GM21515 (cell line): ENCODE results near the gene TFCP2L1.
"Not testable (repeated sequence)": the region's sequence is repeated elsewhere in the genome, so short reads cannot be mapped to it uniquely, and the experiment has no call there.

Source experiments
- ATAC-seq: cut with Tn5 transposase; IDR thresholded peaks from one replicate; pipeline ENCODE4 v1.9.1; 2021; ENCODE audit not compliant: unreplicated experiment

TFCP2L1 gene

DNA sequence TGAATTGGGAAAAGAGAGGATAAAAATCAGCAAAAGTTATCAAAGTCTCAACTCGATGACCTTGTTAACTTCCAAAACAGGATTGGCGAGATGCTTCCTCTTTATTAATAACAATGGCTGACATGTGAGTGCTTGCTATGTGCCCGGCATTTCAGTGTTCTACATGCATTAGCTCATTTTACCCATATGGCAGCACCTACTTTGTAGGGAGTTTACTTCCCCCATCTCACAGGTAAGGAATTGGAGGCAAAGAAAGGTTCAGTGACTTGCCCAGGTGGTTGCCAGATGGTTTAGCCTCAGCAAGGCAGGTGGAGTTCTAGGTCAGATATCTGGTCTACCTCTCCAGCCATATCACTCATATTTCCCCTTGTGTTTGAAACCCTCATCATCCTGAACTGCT lies 12.4 kb downstream of the TFCP2L1 start:
- ATAC-seq = no peak

DNA sequence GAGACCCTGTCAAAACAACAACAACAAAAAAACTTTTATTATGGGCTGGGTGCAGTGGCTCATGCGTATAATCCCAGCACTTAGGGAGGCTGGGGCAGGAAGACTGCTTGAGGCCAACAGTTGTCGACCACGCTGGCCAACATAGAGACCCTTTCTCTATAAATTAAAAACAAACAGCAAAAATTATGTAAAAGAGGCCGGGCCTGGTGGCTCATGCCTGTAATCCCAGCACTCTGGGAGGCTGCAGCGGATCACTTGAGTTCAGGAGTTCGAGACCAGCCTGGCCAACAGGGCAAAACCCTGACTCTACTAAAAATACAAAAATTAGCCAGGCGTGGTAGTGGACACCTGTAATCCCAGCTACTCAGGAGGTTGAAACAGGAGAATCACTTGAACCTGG lies 15.6 kb downstream of the TFCP2L1 start:
- not testable (repeated sequence) for ATAC-seq

DNA sequence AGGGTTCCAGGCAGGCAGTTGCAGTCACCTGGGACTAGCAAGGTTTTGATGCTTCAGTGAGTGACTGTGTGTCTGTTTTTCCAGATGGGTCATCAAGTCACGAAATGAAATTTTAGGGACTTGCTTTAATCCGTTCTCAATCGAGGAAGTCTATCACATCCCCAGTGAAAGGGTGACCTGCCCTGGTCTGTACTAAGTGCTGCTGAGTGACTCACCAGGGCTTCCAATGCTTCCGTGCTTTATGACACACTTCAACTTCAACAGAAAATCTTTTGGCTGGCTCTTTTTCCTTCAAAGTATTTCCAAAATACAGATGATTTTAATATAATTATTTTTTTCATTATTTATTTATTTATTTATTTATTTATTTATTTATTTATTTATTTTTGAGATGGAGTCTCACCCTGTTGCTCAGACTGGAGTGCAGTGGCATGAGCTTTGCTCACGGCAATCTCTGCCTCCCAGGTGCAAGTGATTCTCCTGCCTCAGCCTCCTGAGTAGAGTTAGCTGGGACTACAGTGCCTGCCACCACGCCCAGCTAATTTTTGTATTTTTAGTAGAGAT lies 18.4 kb downstream of the TFCP2L1 start:
- no peak for ATAC-seq

DNA sequence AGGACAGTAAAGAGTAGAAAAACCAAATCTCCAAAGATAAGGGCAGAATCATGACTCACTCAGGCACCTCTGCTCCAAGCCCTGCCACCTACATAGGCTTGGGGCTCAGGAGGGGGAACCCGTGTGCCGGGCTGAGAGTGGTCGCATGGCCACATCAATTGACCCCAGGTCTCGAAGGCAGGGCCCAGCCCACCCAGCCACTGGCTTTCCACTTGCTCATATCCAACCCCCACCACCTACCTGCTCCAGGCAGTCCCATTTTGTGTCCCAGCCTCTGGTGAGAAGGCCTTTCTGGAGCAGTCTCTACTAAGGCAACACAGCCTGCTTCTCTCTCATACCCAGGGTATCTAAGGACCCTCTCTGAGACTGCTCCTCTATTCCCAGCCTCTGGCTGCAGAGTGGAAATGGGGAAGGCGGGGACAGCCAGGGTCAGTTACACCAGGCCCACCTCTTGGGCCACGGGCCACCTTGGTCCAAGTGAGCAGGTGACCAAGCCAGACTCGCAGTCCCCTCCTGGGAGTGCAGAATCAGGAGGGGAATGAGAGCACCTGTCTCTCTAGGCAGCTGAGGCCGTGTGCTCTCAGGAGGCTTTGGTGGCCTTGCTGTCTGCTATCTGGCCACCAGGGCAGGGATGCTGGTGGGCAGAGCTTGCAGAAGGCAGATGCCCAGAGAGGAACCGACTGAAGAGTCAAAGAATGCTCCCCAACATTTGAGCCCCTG lies 20.8 kb downstream of the TFCP2L1 start:
- ATAC-seq = no peak

DNA sequence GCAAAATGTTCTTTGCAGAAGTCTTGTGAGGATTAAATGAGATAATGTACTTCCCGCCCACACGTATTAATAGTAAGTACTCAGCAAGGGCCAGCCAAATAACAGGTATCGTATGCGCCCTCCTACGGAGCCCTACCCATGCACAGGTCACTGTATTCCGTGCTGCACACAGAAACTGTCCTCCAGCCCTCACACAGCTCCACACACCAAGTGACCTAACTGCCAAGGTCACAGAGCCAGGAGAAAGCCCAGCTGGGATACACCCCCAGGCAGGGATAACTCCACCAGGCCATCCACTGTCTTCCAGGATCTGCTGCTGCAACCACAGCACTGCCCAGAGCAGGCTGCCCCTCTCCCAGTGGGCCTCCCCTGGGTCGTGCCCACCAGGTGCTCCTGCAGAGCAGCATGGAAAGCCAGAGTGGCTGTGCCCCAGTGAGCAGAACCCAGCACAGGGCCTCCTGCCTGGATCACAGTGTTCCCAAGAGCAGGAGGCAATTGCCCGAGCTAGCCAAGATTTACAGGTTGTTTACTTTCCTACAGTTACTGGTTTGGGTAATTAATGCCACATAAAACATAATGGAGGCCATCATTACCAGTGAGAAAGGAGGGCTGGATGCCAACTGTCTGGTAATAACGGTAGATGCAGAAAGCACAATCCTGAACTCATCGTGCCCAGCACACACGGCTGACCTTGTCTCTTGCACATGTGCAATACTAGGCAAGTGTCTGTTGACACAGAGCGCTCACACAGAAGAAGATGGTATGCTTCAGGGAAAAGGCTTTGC lies 24.4 kb downstream of the TFCP2L1 start:
- no peak for ATAC-seq

DNA sequence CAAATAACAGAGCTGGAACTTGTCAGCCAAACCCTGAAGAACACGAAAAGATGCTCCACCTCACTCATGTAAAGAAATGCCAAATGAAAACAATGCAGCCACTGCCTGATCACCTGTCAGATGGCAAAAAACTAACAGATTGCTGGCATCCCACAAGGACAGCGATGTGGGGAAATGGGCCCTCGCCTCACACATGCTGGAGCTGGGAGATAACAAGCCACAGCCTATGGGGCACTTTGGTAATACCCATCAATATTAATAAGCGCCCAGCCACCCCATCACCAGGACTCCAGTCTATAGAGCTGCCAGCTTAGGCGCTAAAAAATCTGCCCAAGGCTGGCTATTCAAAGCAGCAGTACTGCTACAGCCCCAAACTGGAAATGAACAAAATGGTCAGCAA lies 27.0 kb downstream of the TFCP2L1 start:
- no peak for ATAC-seq

DNA sequence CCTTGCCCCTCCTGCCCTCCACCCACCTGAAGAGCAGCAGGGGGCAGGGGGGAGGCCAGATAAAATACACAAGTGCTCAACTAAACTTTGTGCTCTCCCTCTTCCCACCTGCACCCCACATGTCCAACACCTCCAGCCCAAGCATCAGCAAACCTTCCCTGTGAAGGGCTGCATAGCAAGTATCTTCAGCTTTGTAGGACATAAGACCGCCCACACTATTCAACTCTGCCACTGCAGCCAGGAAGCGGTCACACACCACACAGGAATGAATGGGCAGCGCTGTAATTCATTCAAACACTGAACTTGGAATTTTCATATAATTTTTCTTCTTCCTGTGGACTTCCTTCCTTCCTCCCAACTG lies 27.5 kb downstream of the TFCP2L1 start:
- ATAC-seq = no peak

DNA sequence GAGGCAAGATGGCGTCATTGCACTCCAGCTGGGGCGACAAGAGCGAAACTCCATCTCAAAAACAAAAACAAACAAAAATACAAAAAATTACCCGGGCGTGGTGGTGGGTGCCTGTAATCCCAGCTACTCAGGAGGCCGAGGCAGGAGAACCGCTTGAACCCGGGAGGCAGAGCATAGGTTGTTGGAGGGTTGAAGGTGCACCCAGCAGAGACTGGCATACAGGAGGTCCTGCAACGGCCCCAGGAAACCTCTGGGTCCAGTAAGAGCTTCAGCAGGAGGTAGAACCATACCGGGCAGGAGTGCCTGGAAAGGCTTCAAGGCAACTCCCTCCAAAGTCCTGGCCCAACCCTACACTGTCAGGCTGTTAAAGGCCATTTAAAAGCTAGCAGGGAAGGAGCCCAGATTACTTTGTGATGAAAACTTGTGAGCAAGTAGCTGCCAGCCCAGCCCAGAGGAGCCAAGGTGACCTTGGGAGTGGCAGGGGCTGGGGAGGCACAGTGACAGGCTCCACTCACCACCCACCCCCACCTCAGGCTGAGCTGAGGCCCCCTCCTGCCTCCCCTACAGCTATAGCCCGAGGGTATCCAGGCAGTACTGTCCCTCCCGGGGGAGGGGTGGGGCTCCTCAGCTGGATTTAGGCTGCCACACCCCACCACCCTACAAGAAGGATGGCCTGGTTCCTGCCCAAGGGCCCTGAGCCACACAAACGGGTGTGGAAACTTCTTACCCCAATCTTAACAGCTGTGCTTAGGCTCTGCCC lies 28.1 kb downstream of the TFCP2L1 start:
- ATAC-seq = no peak

DNA sequence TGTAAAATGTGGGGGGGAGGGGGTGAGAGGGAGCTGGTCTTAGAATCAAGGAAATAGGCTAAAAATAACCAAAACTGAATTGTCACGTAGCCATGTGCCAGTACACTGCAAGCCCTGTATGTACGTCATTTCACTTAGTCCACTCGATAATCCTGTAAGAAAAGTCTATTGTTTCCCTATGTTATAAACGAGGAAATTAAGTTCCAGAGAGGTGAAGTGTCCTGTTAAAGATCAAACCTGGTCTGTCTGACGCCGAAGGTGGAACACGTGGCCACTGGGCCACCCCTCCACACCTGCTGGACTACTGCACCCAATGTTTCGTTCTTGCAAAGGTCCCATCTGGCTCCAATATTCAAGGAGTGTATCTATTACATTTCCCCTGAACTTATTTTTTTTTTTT lies 29.6 kb downstream of the TFCP2L1 start:
- ATAC-seq = no peak

DNA sequence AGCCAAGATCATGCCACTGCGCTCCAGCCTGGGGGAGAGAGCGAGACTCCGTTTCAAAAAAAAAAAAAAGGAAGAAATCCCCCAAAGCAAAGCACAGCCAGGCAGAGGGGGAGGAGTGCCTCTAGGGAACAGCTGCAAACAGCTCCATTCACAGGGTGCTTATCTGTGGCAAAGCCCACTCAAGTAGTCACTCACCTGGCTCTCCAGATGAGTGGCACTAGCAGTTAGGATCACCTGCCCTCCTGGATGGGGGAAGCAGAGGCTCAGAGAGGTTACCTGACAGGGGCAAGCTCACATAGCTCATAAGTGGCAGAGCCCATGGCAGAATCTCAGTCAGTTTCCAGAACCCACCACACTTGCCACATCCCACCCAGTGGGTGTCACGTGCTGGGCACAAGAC lies 30.3 kb downstream of the TFCP2L1 start:
- no peak for ATAC-seq

DNA sequence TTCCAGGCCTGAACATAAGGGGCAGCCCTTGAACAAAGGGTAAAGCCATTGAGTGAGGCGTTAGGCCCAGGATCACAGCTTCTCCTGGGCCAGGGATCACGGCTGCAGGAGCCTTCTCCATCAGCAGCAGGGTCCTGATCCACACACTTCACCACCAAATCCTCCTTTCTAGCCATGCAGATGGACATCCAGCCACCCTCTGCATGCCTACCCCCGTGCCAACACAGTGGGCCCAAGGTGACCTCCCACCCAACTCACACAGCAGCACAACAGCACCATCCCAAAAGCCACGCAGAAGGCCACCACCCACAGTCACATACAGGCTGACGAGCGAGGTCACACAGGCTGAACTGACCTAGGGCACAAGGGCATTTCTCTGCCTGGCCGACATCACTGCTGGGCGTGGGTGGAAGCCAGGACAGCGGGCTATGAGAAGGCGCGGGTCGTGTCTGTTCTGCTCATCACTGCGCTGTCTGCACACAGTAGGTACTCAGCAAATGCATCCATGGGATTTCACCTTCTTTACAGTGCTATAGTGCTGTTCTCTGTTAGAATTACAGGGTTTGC lies 31.2 kb downstream of the TFCP2L1 start:
- ATAC-seq = no peak

DNA sequence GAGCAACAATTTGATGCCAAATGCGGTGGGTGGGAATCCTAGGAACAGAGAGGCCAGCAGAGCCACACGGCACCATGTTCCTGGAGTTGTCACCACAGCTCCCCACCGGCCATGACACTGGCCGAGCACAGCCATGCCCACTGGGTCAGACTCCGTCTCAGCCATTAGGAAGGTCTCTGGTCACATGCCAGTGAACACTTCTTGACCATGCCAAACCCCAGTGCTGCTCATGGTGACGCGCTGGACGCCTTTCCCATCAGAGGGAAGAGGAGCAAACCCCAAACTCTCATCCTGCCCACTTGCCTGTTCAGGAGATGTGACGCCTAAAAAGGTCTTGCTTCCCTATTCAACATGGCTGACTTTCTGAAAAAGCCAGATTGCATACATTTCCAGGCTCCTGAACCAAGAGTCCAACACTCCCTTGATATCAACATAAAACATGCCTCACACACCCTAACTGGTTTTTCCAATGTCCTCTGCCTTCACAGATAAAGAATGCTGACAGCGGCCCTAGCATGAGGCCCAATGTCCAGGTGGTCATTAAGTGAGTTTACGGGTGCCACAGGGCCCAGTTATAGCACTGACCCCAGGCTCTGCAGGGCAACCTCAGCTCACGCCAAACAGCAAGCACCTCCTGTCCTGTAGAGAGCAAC lies 31.9 kb downstream of the TFCP2L1 start:
- ATAC-seq = no peak

DNA sequence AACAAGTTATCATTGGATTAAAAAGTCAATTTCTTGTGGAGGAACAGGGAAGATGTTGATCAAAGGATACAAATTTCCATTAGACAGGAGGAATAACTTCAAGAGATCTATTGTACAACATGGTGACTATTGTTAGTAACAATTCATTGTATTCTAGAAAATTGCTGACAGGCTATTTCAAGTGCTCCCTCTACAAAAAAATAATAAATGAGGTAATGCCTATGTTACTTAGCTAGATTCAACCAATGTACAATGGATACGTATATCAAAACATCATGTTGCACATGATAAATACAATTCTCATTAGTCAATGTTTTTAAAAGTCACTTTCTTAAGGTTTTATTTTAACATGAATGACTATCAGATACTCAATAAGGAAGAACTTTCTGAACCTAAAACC lies 33.5 kb downstream of the TFCP2L1 start:
- no peak for ATAC-seq

DNA sequence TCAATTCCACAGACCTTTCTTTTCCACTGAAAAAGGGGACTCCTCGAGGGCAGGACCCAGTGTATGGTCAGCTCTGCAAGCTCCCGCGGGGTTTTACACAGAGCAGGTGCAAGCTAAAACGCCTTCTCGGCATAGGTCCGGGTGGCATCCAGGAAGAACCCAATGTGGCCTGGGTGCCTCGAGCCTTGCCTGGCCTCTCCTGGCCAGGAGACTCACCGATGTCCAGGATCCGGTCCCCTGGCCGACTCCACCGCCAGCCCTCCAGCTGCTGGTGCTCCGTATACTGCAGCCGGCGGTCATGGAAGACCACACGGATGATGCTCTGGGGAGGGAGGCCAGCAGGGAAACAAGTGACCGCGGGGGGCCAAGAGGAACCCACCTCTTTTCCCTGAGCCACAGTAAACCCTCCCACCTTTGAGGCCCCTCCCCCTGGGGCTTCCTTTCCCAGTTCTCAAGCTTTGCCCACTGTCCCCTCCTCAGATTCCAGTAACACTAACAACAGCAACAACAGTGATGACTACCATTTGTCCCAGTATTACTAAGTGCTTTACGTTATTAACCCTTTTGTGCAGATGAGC lies 36.1 kb downstream of the TFCP2L1 start:
- no peak for ATAC-seq

DNA sequence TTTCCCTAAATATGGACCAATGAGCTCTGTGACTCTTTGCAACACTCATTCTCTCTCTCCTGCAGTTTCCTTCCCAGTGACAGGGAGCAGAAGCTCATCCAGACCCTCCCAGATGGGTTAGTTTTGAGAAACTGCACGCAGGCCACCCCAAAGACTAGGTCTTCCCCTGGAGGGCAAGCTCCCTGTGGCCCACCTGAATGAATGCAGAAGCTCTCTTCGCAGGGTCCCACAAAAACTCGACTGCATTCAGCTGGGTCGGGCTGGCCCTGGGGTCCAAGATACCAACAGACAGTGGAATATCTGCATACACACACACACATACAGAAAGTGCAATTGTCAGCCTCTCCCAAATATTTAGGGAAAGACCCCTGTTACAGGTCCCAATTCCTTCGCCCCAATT lies 37.0 kb downstream of the TFCP2L1 start:
- no peak for ATAC-seq

DNA sequence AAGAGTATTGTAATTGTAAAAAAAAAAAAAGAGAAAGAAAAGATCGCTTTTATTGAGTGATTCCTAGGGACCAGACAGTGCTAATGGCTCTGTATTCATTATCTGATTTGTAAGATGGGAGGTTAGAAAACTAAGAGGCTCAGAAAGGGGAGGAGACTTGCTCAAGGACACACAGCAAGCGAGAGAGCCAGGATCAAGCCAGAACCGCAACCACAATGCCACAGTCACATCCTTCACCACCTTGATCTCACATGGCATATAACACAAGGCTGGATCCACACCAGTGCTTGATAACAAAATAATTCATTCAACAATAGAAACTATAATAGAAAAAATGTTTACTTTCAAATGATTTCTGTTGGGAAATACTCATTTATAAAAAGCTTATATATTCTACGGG lies 37.5 kb downstream of the TFCP2L1 start:
- no peak for ATAC-seq

DNA sequence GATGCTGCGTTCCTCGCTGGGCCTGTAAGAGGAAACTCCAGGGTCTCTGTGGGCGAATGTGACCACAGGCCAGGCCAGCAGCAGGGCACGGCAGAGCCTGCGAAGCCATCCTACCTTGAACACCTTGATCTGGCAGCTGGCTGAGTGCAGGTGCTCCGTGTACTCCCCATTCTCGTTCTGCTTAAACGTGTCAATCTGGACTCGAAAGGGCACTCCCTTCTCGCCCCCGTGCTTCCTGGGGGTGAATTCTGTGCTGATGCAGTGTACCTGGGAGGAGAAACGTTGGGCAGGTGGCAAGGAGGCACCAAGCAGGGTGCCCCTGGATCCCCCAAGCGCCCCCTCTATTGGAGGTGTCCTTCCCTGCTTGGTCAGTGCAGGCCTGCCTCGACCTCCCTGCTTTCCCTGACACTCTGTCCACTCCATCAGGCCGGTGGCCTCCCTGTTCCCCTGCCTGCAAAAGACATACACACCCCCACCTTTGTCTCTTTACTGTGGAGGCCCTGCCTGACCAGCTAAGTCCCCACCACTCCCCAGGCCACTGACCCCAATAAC lies 38.2 kb downstream of the TFCP2L1 start:
- no peak for ATAC-seq

DNA sequence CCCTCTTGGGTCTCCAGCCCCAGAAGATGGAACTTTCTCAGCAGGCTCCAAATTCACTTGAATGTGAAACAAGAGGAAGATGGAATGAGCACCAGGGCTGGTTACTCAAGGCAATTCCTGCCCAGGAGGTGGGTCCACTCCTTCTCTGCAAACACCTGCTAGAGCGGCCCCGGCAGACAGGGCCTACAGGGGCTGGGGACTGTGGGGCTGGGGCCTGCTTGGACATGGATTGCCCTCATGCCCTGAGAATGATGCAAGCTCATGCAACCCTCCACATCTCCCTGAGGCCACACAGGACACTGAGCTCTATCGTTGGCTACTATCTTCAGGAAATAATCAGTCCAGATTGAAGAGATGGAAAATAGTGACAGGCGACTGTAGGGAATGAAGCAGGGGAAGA lies 39.1 kb downstream of the TFCP2L1 start:
- ATAC-seq = no peak

DNA sequence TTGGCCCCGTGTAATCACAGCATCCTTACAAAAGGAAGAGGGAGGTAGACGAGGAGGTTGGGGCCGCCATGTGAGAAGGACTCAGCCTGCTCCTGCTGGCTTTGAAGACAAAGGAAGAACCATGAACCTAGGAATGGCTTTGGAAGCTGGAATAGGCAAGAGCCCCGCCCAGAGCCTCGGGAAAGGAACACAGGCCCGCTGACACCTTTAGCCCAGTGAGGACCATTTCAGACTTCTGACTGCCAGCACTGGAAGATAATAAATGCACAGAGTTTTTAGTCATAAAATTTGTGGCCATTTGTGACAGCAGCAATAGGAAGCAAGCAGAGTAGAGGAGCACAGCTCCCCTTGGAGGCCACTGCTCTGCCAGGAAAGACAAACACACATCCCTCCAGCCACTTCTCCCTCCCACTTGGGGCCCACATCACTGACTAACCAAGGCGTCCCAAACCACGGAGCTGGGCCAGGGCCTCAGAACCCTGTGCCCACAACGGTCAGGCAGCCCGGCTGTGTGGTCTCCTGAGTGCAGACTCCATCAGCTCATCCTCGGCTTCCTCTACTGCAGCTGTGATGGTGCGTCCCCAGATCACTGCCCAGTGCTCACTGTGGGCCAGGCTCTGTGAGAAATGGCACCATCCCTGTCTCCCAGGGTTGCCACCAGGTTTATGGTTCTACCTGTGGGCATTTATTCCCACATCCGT lies 39.7 kb downstream of the TFCP2L1 start:
- ATAC-seq = no peak

DNA sequence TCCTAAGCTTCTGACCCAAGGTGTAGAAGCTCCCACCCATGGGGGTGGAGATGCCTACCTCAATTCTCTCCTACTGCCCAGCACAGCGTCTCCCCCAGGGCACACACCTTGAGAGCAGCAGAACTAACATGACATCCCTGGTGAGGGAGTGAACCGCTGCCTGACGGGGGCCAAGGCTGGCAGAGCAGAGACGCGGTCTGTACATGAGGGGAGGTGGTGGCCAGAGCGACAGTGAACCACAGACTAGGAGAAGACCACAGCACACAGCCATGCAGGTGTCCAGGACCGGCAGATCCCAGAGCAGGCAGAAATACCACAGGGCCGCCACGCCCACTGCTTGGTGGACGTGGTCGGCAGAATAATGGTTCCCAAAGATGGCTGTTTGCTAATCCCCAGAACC lies 40.4 kb downstream of the TFCP2L1 start:
- no peak for ATAC-seq
